Measurements from ENCODE around the gene MGMT. TPM values are rescaled to one million over a fixed set of nuclear protein-coding genes. Genes with fewer than 3 reads are reported as not detected.

The MGMT gene
- total and polyA plus RNA-seq, 5 donors from 2014 or later, result 18.7 to 48.0 (median 35.2) TPM

GRCh38 chr10:129755158-129755591 is 288.1 kb downstream of the MGMT start:
- no peak overlapping the region for H3K4me3 ChIP-seq (ENCODE audit: low read depth, low read length)
- no peaks in the 10 kb centered on the region for H3K27me3 ChIP-seq (ENCODE audit: control insufficient read depth, insufficient read depth, low read length)
- H3K4me3 Mint-ChIP-seq, result no peak overlapping the region
- peaks cover 4 to 35% (median 16%) of the 10 kb centered on the region in 7 donors for H3K9me3 Mint-ChIP-seq
- no peak for ATAC-seq (ENCODE audit: low read depth in 2 of 2)
- H3K4me1 Mint-ChIP-seq, result peaks cover 4 to 17% (median 7%) of the 10 kb centered on the region in 4 donors
- H3K27me3 Mint-ChIP-seq, result no peaks in the 10 kb centered on the region
- peaks cover 36% of the 10 kb centered on the region for H3K36me3 Mint-ChIP-seq
- H3K27ac Mint-ChIP-seq, result no peak overlapping the region
- peaks cover 3% of the 10 kb centered on the region for H3K36me3 ChIP-seq (ENCODE audit: control insufficient read depth, insufficient read depth, low read length)
- H3K27ac ChIP-seq (ENCODE audit: insufficient read depth, low read length, poor library complexity, severe bottlenecking), result no peak overlapping the region
- H3K4me1 ChIP-seq (ENCODE audit: control insufficient read depth, insufficient read depth, low read length, poor library complexity, severe bottlenecking), result no peaks in the 10 kb centered on the region
- H3K9me3 ChIP-seq (ENCODE audit: control insufficient read depth in 2 of 2, low read length in 2 of 2), result peaks cover 0 to 19% of the 10 kb centered on the region in 2 experiments
- DNase-seq, result no peak

- Mint-ChIP-seq H3K27ac (no peak overlapping the region), H3K9me3 (peaks cover 4 to 31% (median 13%) of the 10 kb centered on the region in 7 donors), H3K27me3 (no peaks in the 10 kb centered on the region), H3K36me3 (peaks cover 38% of the 10 kb centered on the region), H3K4me1 (peaks cover 4 to 17% (median 5%) of the 10 kb centered on the region in 4 donors), H3K4me3 (no peak overlapping the region)
- ATAC-seq (ENCODE audit: low read depth in 2 of 2) (no peak), DNase-seq (no peak)
- Histone ChIP-seq H3K36me3 (ENCODE audit: control insufficient read depth, insufficient read depth, low read length) (peaks cover 3% of the 10 kb centered on the region), H3K4me1 (ENCODE audit: control insufficient read depth, insufficient read depth, low read length, poor library complexity, severe bottlenecking) (no peaks in the 10 kb centered on the region), H3K27ac (ENCODE audit: insufficient read depth, low read length, poor library complexity, severe bottlenecking) (no peak overlapping the region), H3K9me3 (ENCODE audit: control insufficient read depth in 2 of 2, low read length in 2 of 2) (peaks cover 0 to 17% of the 10 kb centered on the region in 2 experiments), H3K27me3 (ENCODE audit: control insufficient read depth, insufficient read depth, low read length) (no peaks in the 10 kb centered on the region), H3K4me3 (ENCODE audit: low read depth, low read length) (no peak overlapping the region)
These were observed 288.6 kb downstream of the MGMT start for GRCh38 chr10:129755621-129756020.

- no peak for ATAC-seq (ENCODE audit: low read depth in 2 of 2)
- DNase-seq, result peak in 1 of 3 donors; percentile 11
- H3K4me3 Mint-ChIP-seq, result peak overlapping the region in 2 of 4 donors; percentile 36 to 60
- Histone ChIP-seq H3K36me3 (ENCODE audit: control insufficient read depth, insufficient read depth, low read length) (peaks cover 3% of the 10 kb centered on the region), H3K4me3 (ENCODE audit: low read depth, low read length) (no peak overlapping the region), H3K4me1 (ENCODE audit: control insufficient read depth, insufficient read depth, low read length, poor library complexity, severe bottlenecking) (no peaks in the 10 kb centered on the region), H3K9me3 (ENCODE audit: control insufficient read depth in 2 of 2, low read length in 2 of 2) (peaks cover 0 to 11% of the 10 kb centered on the region in 2 experiments), H3K27me3 (ENCODE audit: control insufficient read depth, insufficient read depth, low read length) (no peaks in the 10 kb centered on the region), H3K27ac (ENCODE audit: insufficient read depth, low read length, poor library complexity, severe bottlenecking) (no peak overlapping the region)
- peak overlapping the region in 1 of 3 donors; percentile 71 for H3K27ac Mint-ChIP-seq
- H3K4me1 Mint-ChIP-seq, result peaks cover 0 to 17% (median 5%) of the 10 kb centered on the region in 4 donors
- H3K9me3 Mint-ChIP-seq, result peaks cover 4 to 17% (median 5%) of the 10 kb centered on the region in 7 donors
- H3K36me3 Mint-ChIP-seq, result peaks cover 47% of the 10 kb centered on the region
- no peaks in the 10 kb centered on the region for H3K27me3 Mint-ChIP-seq
These were observed 290.2 kb downstream of the MGMT start for GRCh38 chr10:129756912-129757901.

- DNase-seq (no peak), ATAC-seq (ENCODE audit: low read depth in 2 of 2) (no peak)
- peaks cover 3% of the 10 kb centered on the region for H3K36me3 ChIP-seq (ENCODE audit: control insufficient read depth, insufficient read depth, low read length)
- no peak overlapping the region for H3K4me3 ChIP-seq (ENCODE audit: low read depth, low read length)
- Mint-ChIP-seq H3K9me3 (peaks cover 0 to 7% (median 1%) of the 10 kb centered on the region in 7 donors), H3K4me1 (peaks cover 0 to 17% (median 5%) of the 10 kb centered on the region in 4 donors), H3K36me3 (peaks cover 53% of the 10 kb centered on the region), H3K4me3 (no peak overlapping the region), H3K27ac (peak overlapping the region in 1 of 3 donors; percentile 71), H3K27me3 (no peaks in the 10 kb centered on the region)
- H3K27me3 ChIP-seq (ENCODE audit: control insufficient read depth, insufficient read depth, low read length), result no peaks in the 10 kb centered on the region
- no peaks in the 10 kb centered on the region for H3K9me3 ChIP-seq (ENCODE audit: control insufficient read depth in 2 of 2, low read length in 2 of 2)
- H3K27ac ChIP-seq (ENCODE audit: insufficient read depth, low read length, poor library complexity, severe bottlenecking), result no peak overlapping the region
- H3K4me1 ChIP-seq (ENCODE audit: control insufficient read depth, insufficient read depth, low read length, poor library complexity, severe bottlenecking), result no peaks in the 10 kb centered on the region
These were observed 291.4 kb downstream of the MGMT start for GRCh38 chr10:129758207-129759021.

GRCh38 chr10:129759214-129760002 is 292.4 kb downstream of the MGMT start:
- H3K27ac Mint-ChIP-seq, result no peak overlapping the region

GRCh38 chr10:129760003-129760315 is 292.9 kb downstream of the MGMT start:
- peaks cover 49% of the 10 kb centered on the region for H3K36me3 Mint-ChIP-seq
- Histone ChIP-seq H3K9me3 (ENCODE audit: control insufficient read depth in 2 of 2, low read length in 2 of 2) (no peaks in the 10 kb centered on the region), H3K4me1 (ENCODE audit: control insufficient read depth, insufficient read depth, low read length, poor library complexity, severe bottlenecking) (no peaks in the 10 kb centered on the region), H3K27me3 (ENCODE audit: control insufficient read depth, insufficient read depth, low read length) (no peaks in the 10 kb centered on the region), H3K36me3 (ENCODE audit: control insufficient read depth, insufficient read depth, low read length) (peaks cover 3% of the 10 kb centered on the region), H3K4me3 (ENCODE audit: low read depth, low read length) (no peak overlapping the region), H3K27ac (ENCODE audit: insufficient read depth, low read length, poor library complexity, severe bottlenecking) (no peak overlapping the region)
- H3K27ac Mint-ChIP-seq, result no peak overlapping the region
- DNase-seq (no peak), ATAC-seq (ENCODE audit: low read depth in 2 of 2) (no peak)
- H3K27me3 Mint-ChIP-seq, result no peaks in the 10 kb centered on the region
- no peaks in the 10 kb centered on the region for H3K9me3 Mint-ChIP-seq
- H3K4me3 Mint-ChIP-seq, result no peak overlapping the region
- H3K4me1 Mint-ChIP-seq, result peaks cover 0 to 17% (median 5%) of the 10 kb centered on the region in 4 donors

More at GRCh38 chr10:129759214-129760002, 292.4 kb downstream of the MGMT start:
- no peak for ATAC-seq (ENCODE audit: low read depth in 2 of 2)
- Histone ChIP-seq H3K36me3 (ENCODE audit: control insufficient read depth, insufficient read depth, low read length) (peaks cover 3% of the 10 kb centered on the region), H3K27me3 (ENCODE audit: control insufficient read depth, insufficient read depth, low read length) (no peaks in the 10 kb centered on the region), H3K27ac (ENCODE audit: insufficient read depth, low read length, poor library complexity, severe bottlenecking) (no peak overlapping the region), H3K4me1 (ENCODE audit: control insufficient read depth, insufficient read depth, low read length, poor library complexity, severe bottlenecking) (no peaks in the 10 kb centered on the region), H3K4me3 (ENCODE audit: low read depth, low read length) (no peak overlapping the region), H3K9me3 (ENCODE audit: control insufficient read depth in 2 of 2, low read length in 2 of 2) (no peaks in the 10 kb centered on the region)
- Mint-ChIP-seq H3K9me3 (peaks cover 0 to 2% (median 0%) of the 10 kb centered on the region in 7 donors), H3K27me3 (no peaks in the 10 kb centered on the region), H3K4me3 (no peak overlapping the region), H3K4me1 (peaks cover 0 to 17% (median 5%) of the 10 kb centered on the region in 4 donors), H3K36me3 (peaks cover 49% of the 10 kb centered on the region)
- DNase-seq, result no peak

GRCh38 chr10:129760416-129760815 is 293.4 kb downstream of the MGMT start:
- Mint-ChIP-seq H3K27ac (no peak overlapping the region), H3K4me1 (peaks cover 0 to 17% (median 5%) of the 10 kb centered on the region in 4 donors), H3K4me3 (no peak overlapping the region), H3K9me3 (no peaks in the 10 kb centered on the region), H3K27me3 (no peaks in the 10 kb centered on the region), H3K36me3 (peaks cover 49% of the 10 kb centered on the region)
- DNase-seq, result no peak
- no peaks in the 10 kb centered on the region for H3K4me1 ChIP-seq (ENCODE audit: control insufficient read depth, insufficient read depth, low read length, poor library complexity, severe bottlenecking)
- H3K9me3 ChIP-seq (ENCODE audit: control insufficient read depth in 2 of 2, low read length in 2 of 2), result no peaks in the 10 kb centered on the region
- H3K36me3 ChIP-seq (ENCODE audit: control insufficient read depth, insufficient read depth, low read length), result peaks cover 3% of the 10 kb centered on the region
- H3K4me3 ChIP-seq (ENCODE audit: low read depth, low read length), result no peak overlapping the region
- H3K27ac ChIP-seq (ENCODE audit: insufficient read depth, low read length, poor library complexity, severe bottlenecking), result no peak overlapping the region
- ATAC-seq (ENCODE audit: low read depth in 2 of 2), result no peak
- H3K27me3 ChIP-seq (ENCODE audit: control insufficient read depth, insufficient read depth, low read length), result no peaks in the 10 kb centered on the region
